Measurements from ENCODE around the gene GDAP2.

DNA sequence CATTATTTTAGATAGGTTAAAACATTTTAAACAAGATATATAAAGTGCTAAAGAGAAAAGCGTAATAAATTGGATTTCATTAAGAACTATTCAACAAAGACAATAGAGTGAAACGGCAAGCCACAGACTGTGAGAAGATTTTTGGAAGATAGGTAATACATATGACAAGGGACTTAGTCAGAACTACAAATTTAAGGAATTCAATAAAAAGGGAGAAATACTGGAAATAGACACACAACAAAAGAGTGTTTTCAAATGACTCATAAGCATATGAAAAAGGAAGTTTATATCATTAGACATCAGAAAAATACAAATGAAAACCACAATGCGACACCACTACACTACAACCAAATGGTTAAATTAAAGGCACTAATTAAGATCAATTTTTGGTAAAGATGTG is 90.5 kb downstream of the GDAP2 start:
- TF ChIP-seq, protein P1, sequence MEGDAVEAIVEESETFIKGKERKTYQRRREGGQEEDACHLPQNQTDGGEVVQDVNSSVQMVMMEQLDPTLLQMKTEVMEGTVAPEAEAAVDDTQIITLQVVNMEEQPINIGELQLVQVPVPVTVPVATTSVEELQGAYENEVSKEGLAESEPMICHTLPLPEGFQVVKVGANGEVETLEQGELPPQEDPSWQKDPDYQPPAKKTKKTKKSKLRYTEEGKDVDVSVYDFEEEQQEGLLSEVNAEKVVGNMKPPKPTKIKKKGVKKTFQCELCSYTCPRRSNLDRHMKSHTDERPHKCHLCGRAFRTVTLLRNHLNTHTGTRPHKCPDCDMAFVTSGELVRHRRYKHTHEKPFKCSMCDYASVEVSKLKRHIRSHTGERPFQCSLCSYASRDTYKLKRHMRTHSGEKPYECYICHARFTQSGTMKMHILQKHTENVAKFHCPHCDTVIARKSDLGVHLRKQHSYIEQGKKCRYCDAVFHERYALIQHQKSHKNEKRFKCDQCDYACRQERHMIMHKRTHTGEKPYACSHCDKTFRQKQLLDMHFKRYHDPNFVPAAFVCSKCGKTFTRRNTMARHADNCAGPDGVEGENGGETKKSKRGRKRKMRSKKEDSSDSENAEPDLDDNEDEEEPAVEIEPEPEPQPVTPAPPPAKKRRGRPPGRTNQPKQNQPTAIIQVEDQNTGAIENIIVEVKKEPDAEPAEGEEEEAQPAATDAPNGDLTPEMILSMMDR (IDR thresholded peaks at IDR 0.05), result no peak
- TF ChIP-seq POLR2A (IDR thresholded peaks at IDR 0.05), result no peak

Measured in uterus (tissue), 2 donors.